GM18499 (cell line): ENCODE measurements around the gene PSG1.
"Not testable (repeated sequence)": the region's sequence is repeated elsewhere in the genome, so short reads cannot be mapped to it uniquely, and the experiment has no call there.

Source experiments
- ATAC-seq: cut with Tn5 transposase; IDR thresholded peaks from one replicate; pipeline ENCODE4 v1.9.1; 2021; ENCODE audit warnings: moderate number of reproducible peaks; ENCODE audit not compliant: insufficient read depth, unreplicated experiment

Gene PSG1

GRCh38 chr19:42832023-42832680 lies 47.4 kb downstream of the PSG1 start:
- ATAC-seq = not testable (repeated sequence)

- no peak for ATAC-seq
Observed at GRCh38 chr19:42831221-42832019, 48.1 kb downstream of the PSG1 start.

GRCh38 chr19:42821306-42821977 lies 58.1 kb downstream of the PSG1 start:
- ATAC-seq = not testable (repeated sequence)

- not testable (repeated sequence) for ATAC-seq
Observed at GRCh38 chr19:42819960-42820650, 59.4 kb downstream of the PSG1 start.

- no peak for ATAC-seq
Observed at GRCh38 chr19:42816894-42817293, 62.6 kb downstream of the PSG1 start.
